B cell (primary cell): ENCODE data around the gene TCF7L1.

Experiments used
- EZH2 ChIP-seq: IDR thresholded peaks from 2 replicates; pipeline ENCODE4 v1.6.1; 2012; ENCODE audit warnings: borderline replicate concordance, low read depth, mild to moderate bottlenecking, moderate library complexity, low read length; ENCODE audit not compliant: insufficient read depth, poor library complexity, severe bottlenecking
- TF ChIP-seq, protein P1 (sequence below): fragments of 200-600 bp; IDR thresholded peaks from one replicate; pipeline ENCODE4 v1.8.0; 2022; ENCODE audit warnings: antibody characterized with exemption, mild to moderate bottlenecking

- TF ChIP-seq, protein P1, sequence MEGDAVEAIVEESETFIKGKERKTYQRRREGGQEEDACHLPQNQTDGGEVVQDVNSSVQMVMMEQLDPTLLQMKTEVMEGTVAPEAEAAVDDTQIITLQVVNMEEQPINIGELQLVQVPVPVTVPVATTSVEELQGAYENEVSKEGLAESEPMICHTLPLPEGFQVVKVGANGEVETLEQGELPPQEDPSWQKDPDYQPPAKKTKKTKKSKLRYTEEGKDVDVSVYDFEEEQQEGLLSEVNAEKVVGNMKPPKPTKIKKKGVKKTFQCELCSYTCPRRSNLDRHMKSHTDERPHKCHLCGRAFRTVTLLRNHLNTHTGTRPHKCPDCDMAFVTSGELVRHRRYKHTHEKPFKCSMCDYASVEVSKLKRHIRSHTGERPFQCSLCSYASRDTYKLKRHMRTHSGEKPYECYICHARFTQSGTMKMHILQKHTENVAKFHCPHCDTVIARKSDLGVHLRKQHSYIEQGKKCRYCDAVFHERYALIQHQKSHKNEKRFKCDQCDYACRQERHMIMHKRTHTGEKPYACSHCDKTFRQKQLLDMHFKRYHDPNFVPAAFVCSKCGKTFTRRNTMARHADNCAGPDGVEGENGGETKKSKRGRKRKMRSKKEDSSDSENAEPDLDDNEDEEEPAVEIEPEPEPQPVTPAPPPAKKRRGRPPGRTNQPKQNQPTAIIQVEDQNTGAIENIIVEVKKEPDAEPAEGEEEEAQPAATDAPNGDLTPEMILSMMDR, result no peak
- no peak for TF ChIP-seq EZH2
These were observed 222.3 kb downstream of the TCF7L1 start for GRCh38 chr2:85355521-85355920.
